SH-SY5Y (cell line): ENCODE measurements around the gene SERPINH1.

Experiments used
- GATA2 ChIP-seq: IDR thresholded peaks from 2 replicates; pipeline ENCODE4 v1.6.1; 2011; ENCODE audit warnings: mild to moderate bottlenecking, low read depth, low read length
- GATA3 ChIP-seq: IDR thresholded peaks from 2 replicates; pipeline ENCODE4 v1.6.1; 2011; ENCODE audit warnings: low read depth, mild to moderate bottlenecking, low read length, moderate library complexity

DNA sequence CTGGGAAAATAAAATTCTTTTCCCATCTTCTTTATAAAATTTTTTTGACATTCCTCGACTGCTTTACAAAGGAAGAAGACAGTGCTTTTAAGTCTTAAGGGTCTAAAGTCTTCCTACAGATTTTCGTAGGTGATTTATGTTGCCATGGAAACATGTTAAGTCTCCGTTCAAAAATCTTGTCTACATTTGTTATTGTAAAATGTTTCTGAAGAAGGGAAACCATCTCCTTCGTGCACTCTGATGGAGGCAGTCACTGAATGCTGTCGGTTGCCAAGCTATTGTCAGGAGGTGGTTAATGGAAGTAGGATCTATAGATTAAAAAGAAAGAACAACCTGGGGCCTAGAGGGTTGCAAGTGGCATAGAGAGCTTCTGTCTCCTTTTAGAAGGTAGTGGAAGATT lies 54.2 kb downstream of the SERPINH1 start:
- TF ChIP-seq GATA2 (no peak), GATA3 (no peak)
